ENCODE data around the gene TULP3. TPM values are rescaled to one million over a fixed set of nuclear protein-coding genes. Genes with fewer than 3 reads are reported as not detected.

Gene TULP3
- total and polyA plus RNA-seq, 2 donors (not counting 3 experiments of a cell fraction or from before 2014, with no cell fraction given), result 30.8 to 31.0 TPM

GRCh38 chr12:2955888-2956287, 65.2 kb downstream of the TULP3 start:
- dilution Hi-C loops (cut with MboI; ENCODE audit: extremely low pct_ligation_motif_present, low sequenced_read_pairs), result no loop called here
- DNase-seq (ENCODE audit: low read depth, low spot score) (no peak), FAIRE-seq (no peak)
- ChIA-PET CTCF (interaction anchor here (0.5 to 1.4 kb wide), 3 partner anchors 12 to 104 kb away, joined by 3 to 4 read pairs (median 3); no protein-coding TSS in a partner anchor), POLR2A (interaction anchor here (0.6 kb wide), 1 partner anchor 63 kb away, joined by 5 read pairs; no protein-coding TSS in a partner anchor)
- no peak overlapping the region for H3K4me3 ChIP-seq (replicated peaks in 1 of 3; ENCODE audit: insufficient read depth in 1 of 3, low read depth in 1 of 3, low read length in 3 of 3)
- peaks cover 19% of the 10 kb centered on the region for H3K4me1 ChIP-seq (ENCODE audit: control insufficient read depth, extremely low read depth, insufficient read depth, low read length)
- no TSS peak for BruUV-seq (replicated peaks)
- H3K4me2 ChIP-seq (ENCODE audit: insufficient read depth, low read length), result no peak overlapping the region
- no peak overlapping the region for H2AFZ ChIP-seq (ENCODE audit: low read depth, low read length)
- intact Hi-C loops (cut with micrococcal nuclease), result loop anchor here (5.0 kb wide), 1 partner anchor 109 kb away; no protein-coding TSS in a partner anchor
- H3K9me1 ChIP-seq (replicated peaks; ENCODE audit: control insufficient read depth, extremely low read depth, insufficient read depth, low read length), result no peaks in the 10 kb centered on the region
- H3K27ac ChIP-seq (ENCODE audit: insufficient read depth, low read depth, low read length), result no peak overlapping the region
- no peaks in the 10 kb centered on the region for H4K20me1 ChIP-seq (replicated peaks; ENCODE audit: control insufficient read depth, extremely low read depth, insufficient read depth, low read length)
- H3K27me3 ChIP-seq (ENCODE audit: control insufficient read depth in 2 of 2, insufficient read depth in 2 of 2, low read length in 2 of 2), result no peaks in the 10 kb centered on the region
- H3K79me2 ChIP-seq (ENCODE audit: control insufficient read depth, insufficient read depth, low read length), result peaks cover 11% of the 10 kb centered on the region
- TF ChIP-seq EZH2 (IDR thresholded peaks at IDR 0.05; ENCODE audit: borderline replicate concordance, low read depth, low read length, severe bottlenecking) (no peak), POLR2AphosphoS5 (IDR thresholded peaks at IDR 0.05; ENCODE audit: insufficient read depth, low read depth, low read length) (no peak), MAX (IDR thresholded peaks at IDR 0.05; ENCODE audit: insufficient read depth, insufficient read length) (no peak), GATA2 (IDR thresholded peaks at IDR 0.05; ENCODE audit: insufficient read depth, insufficient read length, low read depth, low read length) (no peak), JUN (IDR thresholded peaks at IDR 0.05; ENCODE audit: borderline replicate concordance, insufficient read depth, insufficient read length, low read depth) (no peak), MYC (IDR thresholded peaks at IDR 0.05; ENCODE audit: low read depth, low read length) (no peak), CTCF (IDR thresholded peaks at IDR 0.05; ENCODE audit: extremely low read depth in 1 of 2, insufficient read depth in 1 of 2, low read depth in 1 of 2, low read length in 2 of 2) (no peak), POLR2A (IDR thresholded peaks at IDR 0.05; ENCODE audit: low read depth, low read length) (no peak), FOS (IDR thresholded peaks at IDR 0.05; ENCODE audit: borderline replicate concordance, insufficient read depth, low read length) (no peak)
- no peaks in the 10 kb centered on the region for H3K9me3 ChIP-seq (replicated peaks; ENCODE audit: control insufficient read depth, insufficient read depth, low read length)
- no peak overlapping the region for H3K9ac ChIP-seq (replicated peaks; ENCODE audit: extremely low read depth, insufficient read depth, low read length)
- H3K36me3 ChIP-seq (ENCODE audit: control insufficient read depth in 2 of 2, extremely low read depth in 1 of 2, insufficient read depth in 2 of 2, low read length in 2 of 2), result no peaks in the 10 kb centered on the region

Data from endothelial cell of umbilical vein (primary cell).